ENCODE data around the gene MPV17L2.
"Not testable (repeated sequence)": the region's sequence is repeated elsewhere in the genome, so short reads cannot be mapped to it uniquely, and the experiment has no call there.

GRCh38 chr19:18209912-18210311 lies 16.9 kb downstream of the MPV17L2 start:
- not testable (repeated sequence) for TF ChIP-seq CTCF (conservative IDR thresholded peaks at IDR 0.05; ENCODE audit: low read depth, low read length); POLR2A (IDR thresholded peaks at IDR 0.05; ENCODE audit: low read depth, low read length); ELK1 (IDR thresholded peaks at IDR 0.05; ENCODE audit: borderline replicate concordance, low read depth, low read length); RAD21 (IDR thresholded peaks at IDR 0.05; ENCODE audit: low read length); RCOR1 (IDR thresholded peaks at IDR 0.05; ENCODE audit: insufficient replicate concordance, low read length); CEBPB (IDR thresholded peaks at IDR 0.05; ENCODE audit: low read depth, low read length); RFX5 (IDR thresholded peaks at IDR 0.05; ENCODE audit: low read depth, low read length)

Measured in IMR-90 (cell line).